Measurements from ENCODE around the gene ADAMTS2.
"Not testable (repeated sequence)": the region's sequence is repeated elsewhere in the genome, so short reads cannot be mapped to it uniquely, and the experiment has no call there.

ADAMTS2 gene

GRCh38 chr5:179328291-179328690, 17.0 kb downstream of the ADAMTS2 start:
- H3K9me3 ChIP-seq (ENCODE audit: control insufficient read depth in 1 of 2, low read length in 2 of 2) = no peaks in the 10 kb centered on the region
- no peak overlapping the region for H3K4me3 ChIP-seq (ENCODE audit: low read depth in 1 of 2, low read length in 2 of 2)
- no peaks in the 10 kb centered on the region for H3K27me3 ChIP-seq (ENCODE audit: low read depth, low read length)
- H3K27ac ChIP-seq (ENCODE audit: low read length) = no peak overlapping the region
- no peaks in the 10 kb centered on the region for H3K36me3 ChIP-seq (ENCODE audit: control insufficient read depth in 1 of 2, insufficient read depth in 2 of 2, low read length in 2 of 2)
- H3K4me1 ChIP-seq (ENCODE audit: control insufficient read depth in 1 of 2, insufficient read depth in 2 of 2, low read length in 2 of 2) = no peaks in the 10 kb centered on the region

GRCh38 chr5:179327021-179327735, 18.1 kb downstream of the ADAMTS2 start:
- H3K4me1 ChIP-seq (ENCODE audit: control insufficient read depth in 1 of 2, insufficient read depth in 2 of 2, low read length in 2 of 2) = no peaks in the 10 kb centered on the region
- no peaks in the 10 kb centered on the region for H3K9me3 ChIP-seq (ENCODE audit: control insufficient read depth in 1 of 2, low read length in 2 of 2)
- H3K27me3 ChIP-seq (ENCODE audit: low read depth, low read length) = no peaks in the 10 kb centered on the region
- H3K27ac ChIP-seq (ENCODE audit: low read length) = no peak overlapping the region
- H3K4me3 ChIP-seq (ENCODE audit: low read depth in 1 of 2, low read length in 2 of 2) = no peak overlapping the region
- no peaks in the 10 kb centered on the region for H3K36me3 ChIP-seq (ENCODE audit: control insufficient read depth in 1 of 2, insufficient read depth in 2 of 2, low read length in 2 of 2)

- H3K27me3 ChIP-seq (ENCODE audit: low read depth, low read length) = no peaks in the 10 kb centered on the region
- no peaks in the 10 kb centered on the region for H3K4me1 ChIP-seq (ENCODE audit: control insufficient read depth in 1 of 2, insufficient read depth in 2 of 2, low read length in 2 of 2)
- H3K27ac ChIP-seq (ENCODE audit: low read length) = no peak overlapping the region
- H3K9me3 ChIP-seq (ENCODE audit: control insufficient read depth in 1 of 2, low read length in 2 of 2) = no peaks in the 10 kb centered on the region
- H3K4me3 ChIP-seq (ENCODE audit: low read depth in 1 of 2, low read length in 2 of 2) = no peak overlapping the region
- H3K36me3 ChIP-seq (ENCODE audit: control insufficient read depth in 1 of 2, insufficient read depth in 2 of 2, low read length in 2 of 2) = no peaks in the 10 kb centered on the region
These were observed 18.9 kb downstream of the ADAMTS2 start for GRCh38 chr5:179326122-179326927.

- Histone ChIP-seq H3K27ac (ENCODE audit: low read length) (no peak overlapping the region), H3K4me3 (ENCODE audit: low read depth in 1 of 2, low read length in 2 of 2) (no peak overlapping the region), H3K4me1 (ENCODE audit: control insufficient read depth in 1 of 2, insufficient read depth in 2 of 2, low read length in 2 of 2) (no peaks in the 10 kb centered on the region), H3K27me3 (ENCODE audit: low read depth, low read length) (no peaks in the 10 kb centered on the region), H3K9me3 (ENCODE audit: control insufficient read depth in 1 of 2, low read length in 2 of 2) (no peaks in the 10 kb centered on the region), H3K36me3 (ENCODE audit: control insufficient read depth in 1 of 2, insufficient read depth in 2 of 2, low read length in 2 of 2) (no peaks in the 10 kb centered on the region)
These were observed 19.8 kb downstream of the ADAMTS2 start for GRCh38 chr5:179325296-179326031.

DNA sequence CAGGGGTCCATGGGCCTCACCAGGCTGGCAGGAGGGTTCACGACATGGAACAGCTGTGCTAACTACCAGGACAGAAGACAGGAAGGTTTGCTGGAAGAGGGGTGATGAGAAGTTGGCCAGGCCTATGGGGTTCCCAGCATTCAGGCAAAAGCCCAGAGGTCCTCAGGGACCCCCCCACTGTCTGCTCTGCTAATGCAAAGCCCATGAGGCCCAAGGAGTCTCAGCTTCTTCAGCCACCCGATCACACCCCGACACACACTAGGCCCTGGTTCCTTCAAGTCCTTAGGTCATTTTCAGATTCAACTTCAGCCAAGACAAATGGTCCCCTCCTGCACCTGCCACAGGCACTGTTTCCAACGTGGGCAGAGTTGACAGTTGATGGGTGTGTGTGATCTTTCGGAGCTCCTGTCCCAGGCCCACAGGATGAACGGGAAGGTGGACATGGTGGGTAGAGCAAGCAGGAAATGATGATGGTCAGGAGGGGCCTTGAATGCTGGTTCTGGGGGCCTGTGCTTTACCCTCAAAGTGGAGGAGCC, 20.4 kb downstream of the ADAMTS2 start:
- H3K4me3 ChIP-seq (ENCODE audit: low read depth in 1 of 2, low read length in 2 of 2) = no peak overlapping the region
- H3K27ac ChIP-seq (ENCODE audit: low read length) = no peak overlapping the region
- no peaks in the 10 kb centered on the region for H3K27me3 ChIP-seq (ENCODE audit: low read depth, low read length)
- H3K36me3 ChIP-seq (ENCODE audit: control insufficient read depth in 1 of 2, insufficient read depth in 2 of 2, low read length in 2 of 2) = no peaks in the 10 kb centered on the region
- H3K4me1 ChIP-seq (ENCODE audit: control insufficient read depth in 1 of 2, insufficient read depth in 2 of 2, low read length in 2 of 2) = no peaks in the 10 kb centered on the region
- no peaks in the 10 kb centered on the region for H3K9me3 ChIP-seq (ENCODE audit: control insufficient read depth in 1 of 2, low read length in 2 of 2)

DNA sequence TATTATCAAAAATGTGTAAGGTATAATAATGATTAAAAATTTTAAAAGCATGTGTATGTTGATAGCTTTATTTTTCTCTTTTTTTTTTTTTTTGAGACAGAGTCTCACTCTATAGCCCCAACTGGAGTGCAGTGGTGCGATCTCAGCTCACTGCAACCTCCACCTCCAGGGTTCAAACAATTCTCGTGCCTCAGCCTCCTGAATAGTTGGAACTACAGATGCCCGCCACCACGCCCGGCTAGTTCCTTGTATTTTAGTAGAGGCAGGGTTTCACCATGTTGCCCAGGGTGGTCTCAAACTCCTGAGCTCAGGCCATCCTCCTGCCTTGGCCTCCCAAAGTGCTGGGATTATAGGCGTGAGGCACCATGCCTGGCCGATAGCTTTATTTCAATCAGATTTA, 20.9 kb downstream of the ADAMTS2 start:
- H3K4me1 ChIP-seq (ENCODE audit: control insufficient read depth in 1 of 2, insufficient read depth in 2 of 2, low read length in 2 of 2); H3K36me3 ChIP-seq (ENCODE audit: control insufficient read depth in 1 of 2, insufficient read depth in 2 of 2, low read length in 2 of 2); H3K27ac ChIP-seq (ENCODE audit: low read length); H3K9me3 ChIP-seq (ENCODE audit: control insufficient read depth in 1 of 2, low read length in 2 of 2); H3K4me3 ChIP-seq (ENCODE audit: low read depth in 1 of 2, low read length in 2 of 2); H3K27me3 ChIP-seq (ENCODE audit: low read depth, low read length): not testable (repeated sequence)

DNA sequence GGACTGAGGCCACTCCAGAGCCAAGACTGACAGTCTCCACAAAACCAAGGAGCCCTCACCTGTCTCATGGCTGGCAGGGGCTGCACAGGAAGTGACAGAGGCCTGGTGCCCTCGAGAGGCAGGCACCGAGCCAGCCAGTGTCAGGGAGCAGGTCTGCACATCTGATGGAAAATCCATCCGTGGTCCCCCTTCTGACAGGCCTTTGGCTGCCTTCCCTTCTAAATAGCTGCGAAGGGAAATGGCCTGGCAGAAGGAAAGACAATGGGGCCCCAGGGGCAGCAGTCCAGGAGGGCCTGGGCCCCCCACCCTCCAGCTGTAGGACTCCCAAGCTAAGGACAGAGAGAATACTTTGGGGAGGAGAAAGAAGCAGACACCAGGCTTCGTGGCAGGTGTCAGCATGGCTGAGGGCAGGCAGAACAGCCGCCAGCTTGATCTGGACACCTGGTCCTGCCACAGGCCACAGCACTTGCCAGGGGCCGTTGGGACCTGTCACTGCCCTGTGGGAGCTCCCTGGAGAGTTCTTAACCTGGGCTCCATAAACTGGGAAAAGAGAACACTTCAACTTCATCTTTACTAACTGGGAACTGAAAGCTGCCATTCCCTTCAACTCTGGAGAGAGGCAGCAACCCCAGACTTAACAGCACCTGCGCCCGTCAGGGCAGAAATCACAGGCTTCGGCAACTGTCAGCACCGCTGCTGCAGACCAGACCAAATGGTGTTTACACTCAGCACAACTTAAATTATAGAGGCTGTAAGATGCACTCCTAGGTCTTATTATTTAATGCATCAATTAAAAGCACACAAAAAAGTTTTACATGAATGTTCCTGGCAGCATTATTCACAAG, 22.0 kb downstream of the ADAMTS2 start:
- Histone ChIP-seq H3K27ac (ENCODE audit: low read length) (no peak overlapping the region), H3K27me3 (ENCODE audit: low read depth, low read length) (no peaks in the 10 kb centered on the region), H3K4me3 (ENCODE audit: low read depth in 1 of 2, low read length in 2 of 2) (no peak overlapping the region), H3K36me3 (ENCODE audit: control insufficient read depth in 1 of 2, insufficient read depth in 2 of 2, low read length in 2 of 2) (no peaks in the 10 kb centered on the region), H3K9me3 (ENCODE audit: control insufficient read depth in 1 of 2, low read length in 2 of 2) (no peaks in the 10 kb centered on the region), H3K4me1 (ENCODE audit: control insufficient read depth in 1 of 2, insufficient read depth in 2 of 2, low read length in 2 of 2) (no peaks in the 10 kb centered on the region)

DNA sequence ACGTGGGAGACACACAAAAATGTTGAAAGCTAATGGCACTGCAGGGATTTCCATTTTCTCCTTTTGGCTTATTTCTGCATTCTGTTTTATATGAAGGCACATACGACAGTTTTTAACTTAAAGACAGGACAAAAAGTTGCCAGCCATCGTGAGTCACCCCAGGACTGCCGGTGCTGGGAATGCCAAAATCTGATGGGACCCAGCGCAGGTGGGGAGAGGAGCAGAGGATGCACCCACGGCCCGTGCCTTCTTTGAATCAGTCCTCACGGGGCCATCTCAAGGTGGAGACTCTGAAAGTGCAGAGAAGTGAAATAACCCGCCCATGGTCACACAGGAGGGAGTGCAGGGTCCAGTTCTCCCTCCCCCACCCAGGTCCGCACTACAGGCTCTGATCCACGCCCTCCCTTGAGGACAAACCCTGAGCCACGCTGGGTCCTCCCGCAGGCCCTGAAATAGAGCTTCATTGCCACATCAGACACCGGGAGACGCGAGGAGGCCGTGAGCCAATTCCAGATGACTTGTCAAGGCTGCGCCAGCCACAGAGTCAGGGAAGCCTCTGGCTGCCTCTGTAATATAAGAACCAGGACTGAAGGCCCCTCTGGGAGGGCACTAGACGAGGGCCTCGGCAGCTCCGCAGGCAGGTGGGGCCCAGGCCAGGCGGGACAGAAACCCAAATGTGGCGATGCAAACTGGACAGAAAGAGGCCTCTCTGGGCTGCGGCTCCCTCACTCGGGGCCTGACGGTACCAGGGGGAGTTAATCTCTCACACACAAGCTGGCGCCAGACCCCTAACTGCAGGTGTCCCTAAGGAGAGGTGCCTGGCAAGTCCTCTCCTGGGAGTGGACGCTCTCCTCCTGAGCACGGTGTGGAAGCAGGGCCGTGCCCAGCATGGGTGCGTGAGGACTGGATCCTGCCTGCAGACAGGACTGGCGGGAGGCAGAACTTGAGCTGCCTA, 22.9 kb downstream of the ADAMTS2 start:
- Histone ChIP-seq H3K4me3 (ENCODE audit: low read depth in 1 of 2, low read length in 2 of 2) (no peak overlapping the region), H3K27ac (ENCODE audit: low read length) (no peak overlapping the region), H3K36me3 (ENCODE audit: control insufficient read depth in 1 of 2, insufficient read depth in 2 of 2, low read length in 2 of 2) (no peaks in the 10 kb centered on the region), H3K27me3 (ENCODE audit: low read depth, low read length) (no peaks in the 10 kb centered on the region), H3K9me3 (ENCODE audit: control insufficient read depth in 1 of 2, low read length in 2 of 2) (no peaks in the 10 kb centered on the region), H3K4me1 (ENCODE audit: control insufficient read depth in 1 of 2, insufficient read depth in 2 of 2, low read length in 2 of 2) (no peaks in the 10 kb centered on the region)

GRCh38 chr5:179321206-179321987, 23.9 kb downstream of the ADAMTS2 start:
- Histone ChIP-seq H3K9me3 (ENCODE audit: control insufficient read depth in 1 of 2, low read length in 2 of 2) (no peaks in the 10 kb centered on the region), H3K4me3 (ENCODE audit: low read depth in 1 of 2, low read length in 2 of 2) (no peak overlapping the region), H3K27me3 (ENCODE audit: low read depth, low read length) (no peaks in the 10 kb centered on the region), H3K27ac (ENCODE audit: low read length) (no peak overlapping the region), H3K36me3 (ENCODE audit: control insufficient read depth in 1 of 2, insufficient read depth in 2 of 2, low read length in 2 of 2) (no peaks in the 10 kb centered on the region), H3K4me1 (ENCODE audit: control insufficient read depth in 1 of 2, insufficient read depth in 2 of 2, low read length in 2 of 2) (no peaks in the 10 kb centered on the region)

Measured in muscle layer of duodenum (tissue), 2 donors.